Neural progenitor cell (in vitro differentiated cells): ENCODE measurements around the gene ST3GAL4. TPM values are rescaled to one million over a fixed set of nuclear protein-coding genes. Genes with fewer than 3 reads are reported as not detected.

Source experiments
- DNase-seq: peaks from one replicate; pipeline ENCODE4 v3.0.0-alpha.2; 2016; ENCODE audit warnings: low spot score
- H2AFZ ChIP-seq: fragments of 200-600 bp; sonication (generic); replicated peaks from 2 replicates; pipeline ENCODE4 v1.6.1; 2016; ENCODE audit warnings: antibody characterized with exemption
- H3F3A ChIP-seq: fragments of 200-600 bp; sonication (generic); 2 replicates; pipeline ENCODE4 v1.6.1; 2016; ENCODE audit warnings: antibody characterized with exemption, low read depth
- H3K27ac ChIP-seq: fragments of 200-600 bp; sonication (generic); 2 replicates; pipeline ENCODE4 v1.5.1; 2016; ENCODE audit warnings: mild to moderate bottlenecking
- H3K27me3 ChIP-seq: fragments of 200-600 bp; sonication (generic); 2 replicates; pipeline ENCODE4 v1.6.1; 2016; ENCODE audit warnings: mild to moderate bottlenecking, moderate library complexity
- H3K36me3 ChIP-seq: fragments of 200-600 bp; sonication (generic); 2 replicates; pipeline ENCODE4 v1.5.1; 2016
- H3K4me1 ChIP-seq: fragments of 200-600 bp; sonication (generic); 2 replicates; pipeline ENCODE4 v1.6.1; 2016; ENCODE audit warnings: mixed run types
- H3K4me2 ChIP-seq: fragments of 200-600 bp; sonication (generic); 2 replicates; pipeline ENCODE4 v1.6.1; 2016
- H3K4me3 ChIP-seq: fragments of 200-600 bp; sonication (generic); 2 replicates; pipeline ENCODE4 v1.5.1; 2016
- H3K79me2 ChIP-seq: fragments of 200-600 bp; sonication (generic); 2 replicates; pipeline ENCODE4 v1.6.1; 2016; ENCODE audit warnings: low read depth
- H3K9ac ChIP-seq: fragments of 200-600 bp; sonication (generic); 2 replicates; pipeline ENCODE4 v1.6.1; 2016
- H3K9me3 ChIP-seq: fragments of 200-600 bp; sonication (generic); 2 replicates; pipeline ENCODE4 v1.5.1; 2016; ENCODE audit warnings: low read depth
- H4K20me1 ChIP-seq: fragments of 200-600 bp; sonication (generic); 2 replicates; pipeline ENCODE4 v1.6.1; 2016; ENCODE audit warnings: low read depth
- H3K27ac Mint-ChIP-seq: 3 replicates; pipeline ENCODE4 v1.8.0; 2021; ENCODE audit warnings: mixed read lengths
- H3K27me3 Mint-ChIP-seq: 2 replicates; pipeline ENCODE4 v1.8.0; 2022; ENCODE audit warnings: low read depth, mild to moderate bottlenecking, inconsistent platforms, moderate library complexity, mixed read lengths; ENCODE audit not compliant: insufficient read depth
- H3K36me3 Mint-ChIP-seq: 3 replicates; pipeline ENCODE4 v1.8.0; 2021; ENCODE audit warnings: mixed read lengths
- H3K4me1 Mint-ChIP-seq: 3 replicates; pipeline ENCODE4 v1.8.0; 2021; ENCODE audit warnings: mixed read lengths
- H3K4me3 Mint-ChIP-seq: 3 replicates; pipeline ENCODE4 v1.8.0; 2021; ENCODE audit warnings: mild to moderate bottlenecking, moderate library complexity, mixed read lengths
- H3K9me3 Mint-ChIP-seq: 3 replicates; pipeline ENCODE4 v1.8.0; 2020; ENCODE audit warnings: mixed read lengths
- EZH2 ChIP-seq: fragments of 200-600 bp; sonication (generic); IDR thresholded peaks from 2 replicates; pipeline ENCODE4 v1.6.1; 2017; ENCODE audit warnings: antibody characterized with exemption, mild to moderate bottlenecking, moderate library complexity
- EZH2phosphoT487 ChIP-seq: fragments of 200-600 bp; sonication (generic); IDR thresholded peaks from 2 replicates; pipeline ENCODE4 v1.6.1; 2017; ENCODE audit warnings: antibody characterized with exemption
- total RNA-seq: library from RNA; depleted of rRNA; stranded (reverse); fragments of >200 nt; gene quantifications from 2 replicates; pipeline ENCODE4 v1.2.3, GENCODE V29; 2015; ENCODE audit warnings: low replicate concordance
- TF ChIP-seq, protein P1 (sequence below): fragments of 200-600 bp; sonication (generic); IDR thresholded peaks from 2 replicates; pipeline ENCODE4 v1.5.1; 2017; ENCODE audit warnings: antibody characterized with exemption, mild to moderate bottlenecking

Gene ST3GAL4
- total RNA-seq, 1 donor from 2014 or later: 13.0 TPM

DNA sequence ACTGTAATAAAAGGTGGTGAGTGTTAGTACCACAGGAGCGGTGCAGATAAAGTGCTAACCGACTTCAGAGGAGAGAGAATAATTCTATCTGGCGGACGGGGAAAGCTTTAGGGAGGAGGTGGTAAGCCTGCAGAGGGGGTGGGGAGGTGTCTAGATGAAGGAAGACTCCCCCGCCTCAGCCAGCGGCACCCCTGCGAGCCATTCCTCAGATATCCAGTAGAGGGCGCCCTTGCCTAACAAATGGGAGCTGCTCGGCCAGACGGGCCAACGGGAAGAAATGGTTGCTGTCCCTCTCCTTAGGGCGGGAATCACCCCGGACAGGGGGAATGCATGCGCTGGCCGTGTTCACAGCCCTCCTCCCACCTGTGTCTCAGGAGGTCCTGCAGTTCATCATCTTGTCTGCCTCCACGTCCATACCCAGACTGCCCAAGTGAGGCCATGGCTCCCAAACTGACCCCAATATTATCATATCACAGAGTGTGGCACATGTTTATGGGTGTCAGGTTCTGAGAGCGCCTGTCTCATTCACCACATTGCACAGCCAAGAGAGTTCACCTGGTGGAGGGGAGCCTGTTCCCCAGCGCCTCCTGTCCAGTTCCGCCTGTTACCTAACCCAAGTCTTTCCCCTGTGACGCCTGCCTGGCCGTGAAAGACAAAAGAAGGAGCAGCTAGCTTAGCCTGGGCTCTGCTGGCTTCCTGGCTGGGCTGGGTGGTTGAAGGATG is 85.5 kb downstream of the ST3GAL4 start:
- Histone ChIP-seq H3K79me2 (no peaks in the 10 kb centered on the region), H4K20me1 (no peaks in the 10 kb centered on the region), H3K4me2 (peak overlapping the region; percentile 29), H3K9ac (no peak overlapping the region), H2AFZ (peak overlapping the region; percentile 60), H3K27me3 (no peaks in the 10 kb centered on the region), H3K4me3 (no peak overlapping the region), H3F3A (peaks cover 8% of the 10 kb centered on the region), H3K4me1 (peaks cover 29% of the 10 kb centered on the region), H3K36me3 (no peaks in the 10 kb centered on the region), H3K27ac (no peak overlapping the region), H3K9me3 (no peaks in the 10 kb centered on the region)
- H3K36me3 Mint-ChIP-seq: no peaks in the 10 kb centered on the region
- H3K4me1 Mint-ChIP-seq: peaks cover 29% of the 10 kb centered on the region
- H3K4me3 Mint-ChIP-seq: no peak overlapping the region
- peaks cover 2% of the 10 kb centered on the region for H3K27me3 Mint-ChIP-seq
- peak overlapping the region; percentile 66 for H3K27ac Mint-ChIP-seq
- DNase-seq: peak; percentile 89
- H3K9me3 Mint-ChIP-seq: no peaks in the 10 kb centered on the region
- TF ChIP-seq EZH2: no peak
- TF ChIP-seq, protein P1, sequence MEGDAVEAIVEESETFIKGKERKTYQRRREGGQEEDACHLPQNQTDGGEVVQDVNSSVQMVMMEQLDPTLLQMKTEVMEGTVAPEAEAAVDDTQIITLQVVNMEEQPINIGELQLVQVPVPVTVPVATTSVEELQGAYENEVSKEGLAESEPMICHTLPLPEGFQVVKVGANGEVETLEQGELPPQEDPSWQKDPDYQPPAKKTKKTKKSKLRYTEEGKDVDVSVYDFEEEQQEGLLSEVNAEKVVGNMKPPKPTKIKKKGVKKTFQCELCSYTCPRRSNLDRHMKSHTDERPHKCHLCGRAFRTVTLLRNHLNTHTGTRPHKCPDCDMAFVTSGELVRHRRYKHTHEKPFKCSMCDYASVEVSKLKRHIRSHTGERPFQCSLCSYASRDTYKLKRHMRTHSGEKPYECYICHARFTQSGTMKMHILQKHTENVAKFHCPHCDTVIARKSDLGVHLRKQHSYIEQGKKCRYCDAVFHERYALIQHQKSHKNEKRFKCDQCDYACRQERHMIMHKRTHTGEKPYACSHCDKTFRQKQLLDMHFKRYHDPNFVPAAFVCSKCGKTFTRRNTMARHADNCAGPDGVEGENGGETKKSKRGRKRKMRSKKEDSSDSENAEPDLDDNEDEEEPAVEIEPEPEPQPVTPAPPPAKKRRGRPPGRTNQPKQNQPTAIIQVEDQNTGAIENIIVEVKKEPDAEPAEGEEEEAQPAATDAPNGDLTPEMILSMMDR: peak; percentile 96
- no peak for TF ChIP-seq EZH2phosphoT487

DNA sequence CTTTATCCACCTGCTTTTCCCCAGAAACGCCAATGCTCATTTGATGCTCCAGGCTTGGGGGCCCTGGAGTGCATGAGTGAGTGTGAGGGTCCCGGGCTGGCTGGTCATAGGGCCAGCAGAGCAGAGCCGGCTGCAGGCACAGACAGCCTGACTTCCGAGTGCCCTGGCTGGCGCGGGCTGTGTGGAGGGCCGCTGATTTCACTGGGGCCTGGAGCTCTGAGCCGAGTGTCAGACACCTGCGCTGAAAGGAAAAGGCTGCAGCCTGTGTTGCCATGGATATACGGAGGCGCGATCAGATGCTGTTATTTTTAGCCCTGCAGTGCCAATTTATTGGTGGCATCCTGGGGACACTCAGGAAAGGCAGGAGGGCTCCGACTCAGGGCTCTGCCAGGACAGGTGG is 87.6 kb downstream of the ST3GAL4 start:
- Histone ChIP-seq H3F3A (peaks cover 4% of the 10 kb centered on the region), H3K27ac (no peak overlapping the region), H3K4me1 (peaks cover 29% of the 10 kb centered on the region), H3K4me3 (no peak overlapping the region), H3K9me3 (no peaks in the 10 kb centered on the region), H4K20me1 (no peaks in the 10 kb centered on the region), H3K9ac (no peak overlapping the region), H3K36me3 (no peaks in the 10 kb centered on the region), H2AFZ (no peak overlapping the region), H3K27me3 (no peaks in the 10 kb centered on the region), H3K4me2 (peak overlapping the region; percentile 38), H3K79me2 (no peaks in the 10 kb centered on the region)
- Mint-ChIP-seq H3K4me1 (peaks cover 29% of the 10 kb centered on the region), H3K4me3 (no peak overlapping the region), H3K27me3 (peaks cover 4% of the 10 kb centered on the region), H3K36me3 (no peaks in the 10 kb centered on the region), H3K9me3 (no peaks in the 10 kb centered on the region), H3K27ac (no peak overlapping the region)
- peak; percentile 45 for DNase-seq
- TF ChIP-seq, protein P1: no peak
- TF ChIP-seq EZH2phosphoT487: no peak
- no peak for TF ChIP-seq EZH2

DNA sequence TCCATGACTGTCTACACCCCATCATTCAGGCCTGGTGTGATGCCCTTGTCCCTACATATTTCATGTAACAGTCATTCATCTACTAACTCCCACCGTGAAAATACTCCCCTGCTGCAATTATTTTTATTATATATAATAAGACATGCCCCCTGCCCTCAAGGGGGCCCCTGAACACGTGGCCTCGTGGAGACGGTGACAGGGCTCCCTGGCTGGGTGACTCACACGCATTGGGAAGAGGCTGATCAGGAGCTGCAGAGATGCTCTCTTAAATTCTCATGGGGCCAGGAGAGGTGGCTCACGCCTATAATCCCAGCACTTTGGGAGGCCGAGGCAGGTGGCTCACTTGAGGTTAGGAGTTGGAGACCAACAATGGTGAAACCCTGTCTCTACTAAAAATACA is 88.6 kb downstream of the ST3GAL4 start:
- H3K27ac ChIP-seq: no peak overlapping the region

More for the DNA sequence above, 88.6 kb downstream of the ST3GAL4 start:
- no peak overlapping the region for H3K4me3 ChIP-seq
- H3K4me1 ChIP-seq: peaks cover 29% of the 10 kb centered on the region
- no peak for DNase-seq
- H3F3A ChIP-seq: peaks cover 4% of the 10 kb centered on the region
- Mint-ChIP-seq H3K9me3 (no peaks in the 10 kb centered on the region), H3K36me3 (no peaks in the 10 kb centered on the region), H3K27ac (no peak overlapping the region), H3K4me3 (no peak overlapping the region), H3K4me1 (peaks cover 29% of the 10 kb centered on the region), H3K27me3 (peaks cover 4% of the 10 kb centered on the region)
- H3K79me2 ChIP-seq: no peaks in the 10 kb centered on the region
- no peaks in the 10 kb centered on the region for H3K9me3 ChIP-seq
- H3K4me2 ChIP-seq: no peak overlapping the region
- H4K20me1 ChIP-seq: no peaks in the 10 kb centered on the region
- TF ChIP-seq, protein P1: no peak
- no peak for TF ChIP-seq EZH2
- no peak overlapping the region for H3K9ac ChIP-seq
- no peak overlapping the region for H2AFZ ChIP-seq
- H3K36me3 ChIP-seq: no peaks in the 10 kb centered on the region
- no peaks in the 10 kb centered on the region for H3K27me3 ChIP-seq
